Loucy (cell line): ENCODE data around the gene DCXR.

Experiments
- CTCF ChIP-seq: fragments of 200-600 bp; sonication (generic); conservative IDR thresholded peaks from 2 replicates; pipeline ENCODE4 v1.5.1; 2014; ENCODE audit warnings: mild to moderate bottlenecking, antibody characterized with exemption, low read length
- EZH2phosphoT487 ChIP-seq: fragments of 200-600 bp; IDR thresholded peaks from 2 replicates; pipeline ENCODE4 v1.6.1; 2018; ENCODE audit warnings: antibody characterized with exemption, mild to moderate bottlenecking, moderate library complexity, borderline replicate concordance

GRCh38 chr17:82082456-82082855 is 45.0 kb upstream of the DCXR start:
- TF ChIP-seq CTCF: no peak
- TF ChIP-seq EZH2phosphoT487: no peak
